IPS DF 19.7 (cell line): ENCODE results near the gene EOLA1.
"Not testable (repeated sequence)": the region's sequence is repeated elsewhere in the genome, so short reads cannot be mapped to it uniquely, and the experiment has no call there.

Source experiments
- DNase-seq: peaks from one replicate; pipeline ENCODE4 v3.0.0-alpha.2; 2013; ENCODE audit warnings: low read depth, low spot score

EOLA1 gene

GRCh38 chrX:149541521-149542047 lies 772 bp downstream of the EOLA1 start:
- no peak for DNase-seq

- not testable (repeated sequence) for DNase-seq
Observed at GRCh38 chrX:149545545-149546543, 5.0 kb downstream of the EOLA1 start.

GRCh38 chrX:149546962-149547361 lies 6.2 kb downstream of the EOLA1 start:
- DNase-seq = not testable (repeated sequence)

- DNase-seq = not testable (repeated sequence)
Observed at GRCh38 chrX:149547782-149548181, 7.0 kb downstream of the EOLA1 start.

GRCh38 chrX:149549701-149550100 lies 8.9 kb downstream of the EOLA1 start, which contains the start of gene HSFX3:
TSS of gene HSFX3 (minus strand) at chrX:149549924. CDS start at chrX:149549852, 72 bp downstream.
- not testable (repeated sequence) for DNase-seq

- DNase-seq = not testable (repeated sequence)
Observed at GRCh38 chrX:149550454-149550853, 9.6 kb downstream of the EOLA1 start.

GRCh38 chrX:149551245-149551938 lies 10.6 kb downstream of the EOLA1 start:
- DNase-seq = not testable (repeated sequence)

- not testable (repeated sequence) for DNase-seq
Observed at GRCh38 chrX:149551939-149552248, 11.1 kb downstream of the EOLA1 start.

GRCh38 chrX:149555251-149555650 lies 14.4 kb downstream of the EOLA1 start:
- not testable (repeated sequence) for DNase-seq

GRCh38 chrX:149563359-149563758 lies 22.5 kb downstream of the EOLA1 start:
- DNase-seq = no peak

GRCh38 chrX:149567621-149568417 lies 27.0 kb downstream of the EOLA1 start:
- DNase-seq = no peak

- DNase-seq = no peak
Observed at GRCh38 chrX:149568701-149569296, 28.0 kb downstream of the EOLA1 start.

GRCh38 chrX:149569770-149570169 lies 29.0 kb downstream of the EOLA1 start:
- no peak for DNase-seq

- DNase-seq = no peak
Observed at GRCh38 chrX:149570668-149571067, 29.9 kb downstream of the EOLA1 start.

- no peak for DNase-seq
Observed at GRCh38 chrX:149571770-149572169, 31.0 kb downstream of the EOLA1 start.

- no peak for DNase-seq
Observed at GRCh38 chrX:149572743-149573142, 31.9 kb downstream of the EOLA1 start.

GRCh38 chrX:149573456-149573855 lies 32.6 kb downstream of the EOLA1 start:
- not testable (repeated sequence) for DNase-seq

GRCh38 chrX:149585631-149586030 lies 44.8 kb downstream of the EOLA1 start:
- DNase-seq = not testable (repeated sequence)

GRCh38 chrX:149587359-149587758 lies 46.5 kb downstream of the EOLA1 start, which contains the start of gene MAGEA9B:
TSS of gene MAGEA9B (minus strand) at chrX:149587459. CDS start at chrX:149583179, 4,280 bp downstream.
- DNase-seq = not testable (repeated sequence)

- not testable (repeated sequence) for DNase-seq
Observed at GRCh38 chrX:149590993-149591392, 50.2 kb downstream of the EOLA1 start.

- DNase-seq = not testable (repeated sequence)
Observed at GRCh38 chrX:149595214-149595613, 54.4 kb downstream of the EOLA1 start, which contains the start of gene HSFX2. TSS of gene HSFX2 (minus strand) at chrX:149595314. CDS start at chrX:149594700, 614 bp downstream.
